HCT116 (cell line): ENCODE measurements around the gene PPP1R11. TPM values are rescaled to one million over a fixed set of nuclear protein-coding genes. Genes with fewer than 3 reads are reported as not detected.

ENCODE experiments used
- ATAC-seq: fragments of 200-7000 bp; cut with Tn5 transposase; 2 replicates; pipeline ENCODE4 v1.9.1; 2020; ENCODE audit warnings: mild to moderate bottlenecking, moderate library complexity
- BruUV-seq: library from RNA; stranded (reverse); fragments of 400-500 nt; replicated peaks from 2 replicates; lab custom pipeline; 2021; lab: Mats Ljungman, UMichigan
- CTCF ChIA-PET: fragments of 300-600 bp; sonication (Branson Sonifier 250); formaldehyde crosslinking; loops from one replicate; lab custom pipeline; 2021; ENCODE audit warnings: antibody characterized with exemption; lab: Charles Lee
- POLR2A ChIA-PET: fragments of 300-600, 350-600 bp; sonication (Branson Sonifier 250); formaldehyde crosslinking; loops from one replicate; lab custom pipeline; 2021; ENCODE audit warnings: antibody characterized with exemption; lab: Charles Lee
- RAD21 ChIA-PET, 2 experiments: fragments of 300-600 bp; sonication (Branson Sonifier 250); formaldehyde crosslinking; loops; one replicate each; lab custom pipeline; 2023; ENCODE audit warnings: low total read pairs in 2 of 2; ENCODE audit not compliant: uncharacterized antibody in 2 of 2, unreplicated experiment in 2 of 2, low non-redundant PET in 1 of 2; lab: Charles Lee
- DNase-seq: peaks from one replicate; pipeline ENCODE4 v3.0.0-alpha.2; 2010; ENCODE audit warnings: low read depth, low spot score
- H2AFZ ChIP-seq: fragments of 200-600 bp; shearing (Covaris generic), sonication (generic); 2 replicates; pipeline ENCODE4 v1.6.1; 2017; ENCODE audit warnings: low read depth, mixed run types, mixed read lengths, antibody characterized with exemption, low read length; ENCODE audit not compliant: poor library complexity, severe bottlenecking
- H3K27ac ChIP-seq: 2 replicates; pipeline ENCODE4 v1.5.1; 2012; ENCODE audit warnings: low read depth, low read length
- H3K27me3 ChIP-seq: fragments of 200-600 bp; sonication (generic); 2 replicates; pipeline ENCODE4 v1.6.1; 2016; ENCODE audit warnings: mixed run types, low read length, mixed read lengths; ENCODE audit not compliant: insufficient read depth
- H3K36me3 ChIP-seq, 2 experiments: fragments of 200-500 bp in 1 of 2; fragments of 200-600 bp in 1 of 2; sonication (Bioruptor generic) in 1 of 2; sonication (generic) in 1 of 2; 2 replicates each; pipeline versions ENCODE4 v1.5.1 to v1.6.1; 2014 to 2016; ENCODE audit warnings: low read length in 2 of 2, inconsistent platforms in 1 of 2, mixed read lengths in 1 of 2, mixed run types in 1 of 2; ENCODE audit not compliant: insufficient read depth in 2 of 2, control insufficient read depth in 1 of 2
- H3K4me1 ChIP-seq, 2 experiments: fragments of 200-600 bp in 1 of 2; sonication (generic) in 1 of 2; 2 replicates each; pipeline versions ENCODE4 v1.5.1 to v1.6.1; 2012 to 2017; ENCODE audit warnings: low read length in 2 of 2, inconsistent platforms in 1 of 2, mild to moderate bottlenecking in 1 of 2, mixed read lengths in 1 of 2, mixed run types in 1 of 2, moderate library complexity in 1 of 2; ENCODE audit not compliant: insufficient read depth in 2 of 2, control insufficient read depth in 1 of 2
- H3K4me2 ChIP-seq: fragments of 200-600 bp; sonication (generic); 2 replicates; pipeline ENCODE4 v1.6.1; 2017; ENCODE audit warnings: mixed run types, low read length, mixed read lengths
- H3K4me3 ChIP-seq, 2 experiments: fragments of 200-600 bp in 1 of 2; sonication (generic) in 1 of 2; replicated peaks in 1 of 2; 2 replicates each; pipeline ENCODE4 v1.5.1; 2011 to 2016; ENCODE audit warnings: low read length in 2 of 2, control low read depth in 1 of 2, low read depth in 1 of 2, mild to moderate bottlenecking in 1 of 2, mixed read lengths in 1 of 2, mixed run types in 1 of 2
- H3K79me2 ChIP-seq: fragments of 200-600 bp; sonication (generic); 2 replicates; pipeline ENCODE4 v1.6.1; 2017; ENCODE audit warnings: mild to moderate bottlenecking, mixed run types, low read length, moderate library complexity, mixed read lengths; ENCODE audit not compliant: insufficient read depth
- H3K9ac ChIP-seq: fragments of 200-600 bp; sonication (generic); 2 replicates; pipeline ENCODE4 v1.6.1; 2016; ENCODE audit warnings: low read length, mixed read lengths
- H3K9me2 ChIP-seq: fragments of 200-600 bp; sonication (generic), shearing (Covaris generic); 2 replicates; pipeline ENCODE4 v1.6.1; 2017; ENCODE audit warnings: mixed run types, mild to moderate bottlenecking, moderate library complexity; ENCODE audit not compliant: insufficient read depth
- H3K9me3 ChIP-seq, 2 experiments: fragments of 200-500 bp in 1 of 2; fragments of 200-600 bp in 1 of 2; sonication (Bioruptor generic) in 1 of 2; sonication (generic) in 1 of 2; 2 replicates each; pipeline ENCODE4 v1.6.1; 2014 to 2017; ENCODE audit warnings: low read length in 2 of 2, mixed read lengths in 2 of 2, inconsistent platforms in 1 of 2, low read depth in 1 of 2, mild to moderate bottlenecking in 1 of 2, mixed run types in 1 of 2, moderate library complexity in 1 of 2; ENCODE audit not compliant: control insufficient read depth in 1 of 2, insufficient read depth in 1 of 2
- H4K20me1 ChIP-seq: fragments of 200-600 bp; sonication (generic), shearing (Covaris generic); 2 replicates; pipeline ENCODE4 v1.6.1; 2017; ENCODE audit warnings: mixed run types, mild to moderate bottlenecking, moderate library complexity; ENCODE audit not compliant: insufficient read depth
- CBX3 ChIP-seq: IDR thresholded peaks from 2 replicates; pipeline ENCODE4 v1.6.1; 2012; ENCODE audit warnings: low read depth
- CEBPB ChIP-seq: IDR thresholded peaks from 2 replicates; pipeline ENCODE4 v1.6.1; 2012; ENCODE audit warnings: low read depth
- EGR1 ChIP-seq: IDR thresholded peaks from 2 replicates; pipeline ENCODE4 v1.6.1; 2012; ENCODE audit warnings: low read depth
- ELF1 ChIP-seq: IDR thresholded peaks from 2 replicates; pipeline ENCODE4 v1.6.1; 2012; ENCODE audit warnings: low read depth, borderline replicate concordance
- EZH2phosphoT487 ChIP-seq: fragments of 200-600 bp; IDR thresholded peaks from 2 replicates; pipeline ENCODE4 v1.6.1; 2018; ENCODE audit warnings: antibody characterized with exemption, borderline replicate concordance
- JUND ChIP-seq: IDR thresholded peaks from 2 replicates; pipeline ENCODE4 v1.6.1; 2012
- POLR2A ChIP-seq: IDR thresholded peaks from 2 replicates; pipeline ENCODE4 v1.7.0; 2011; ENCODE audit warnings: borderline replicate concordance; ENCODE audit not compliant: insufficient read depth, insufficient read length; ENCODE audit errors: extremely low read depth
- POLR2AphosphoS5 ChIP-seq: IDR thresholded peaks from 2 replicates; pipeline ENCODE4 v1.6.1; 2011; ENCODE audit warnings: mild to moderate bottlenecking, low read depth, low read length, moderate library complexity
- RAD21 ChIP-seq: IDR thresholded peaks from 2 replicates; pipeline ENCODE4 v1.6.1; 2012; ENCODE audit warnings: low read depth, mild to moderate bottlenecking
- SIN3A ChIP-seq: IDR thresholded peaks from 2 replicates; pipeline ENCODE4 v1.6.1; 2012; ENCODE audit warnings: low read depth
- SRF ChIP-seq: IDR thresholded peaks from 2 replicates; pipeline ENCODE4 v1.6.1; 2012; ENCODE audit warnings: low read depth
- TCF7L2 ChIP-seq: IDR thresholded peaks from 2 replicates; pipeline ENCODE4 v1.7.0; 2011; ENCODE audit warnings: borderline replicate concordance, inconsistent platforms; ENCODE audit not compliant: insufficient read depth, insufficient read length; ENCODE audit errors: extremely low read depth
- YY1 ChIP-seq: IDR thresholded peaks from 2 replicates; pipeline ENCODE4 v1.6.1; 2011; ENCODE audit warnings: low read length, low read depth, moderate library complexity, mild to moderate bottlenecking; ENCODE audit not compliant: insufficient replicate concordance; ENCODE audit errors: extremely low read depth
- ZFX ChIP-seq: fragments of 450-650 bp; IDR thresholded peaks from 2 replicates; pipeline ENCODE4 v1.6.1; 2017
- ZNF274 ChIP-seq: fragments of 200-500 bp; sonication (Bioruptor generic); IDR thresholded peaks from 2 replicates; pipeline ENCODE4 v1.6.1; 2014; ENCODE audit warnings: mild to moderate bottlenecking, low read depth, low read length, inconsistent platforms
- intact Hi-C: fragments of 100-400 bp; cut with micrococcal nuclease; formaldehyde crosslinking; loops from 2 replicates; pipeline ENCODE4 v1.10.0; 2022
- total RNA-seq: library from RNA; stranded (reverse); gene quantifications from one replicate; pipeline ENCODE4 v1.2.1, GENCODE V29; 2021; ENCODE audit not compliant: unreplicated experiment
- TF ChIP-seq, protein P1 (sequence below): IDR thresholded peaks from 2 replicates; pipeline ENCODE4 v1.6.1; 2011; ENCODE audit warnings: mild to moderate bottlenecking, low read length, moderate library complexity; ENCODE audit not compliant: insufficient replicate concordance; ENCODE audit errors: extremely low read depth
- TF ChIP-seq, protein P2 (sequence below): IDR thresholded peaks from 2 replicates; pipeline ENCODE4 v1.6.1; 2012
- TF ChIP-seq, protein P3 (sequence below): IDR thresholded peaks from 2 replicates; pipeline ENCODE4 v1.6.1; 2012; ENCODE audit warnings: low read depth
- TF ChIP-seq, protein P4 (sequence below): IDR thresholded peaks from 2 replicates; pipeline ENCODE4 v1.6.1; 2012

Gene PPP1R11
- total RNA-seq, 1 experiment from 2014 or later = 29.3 TPM

DNA sequence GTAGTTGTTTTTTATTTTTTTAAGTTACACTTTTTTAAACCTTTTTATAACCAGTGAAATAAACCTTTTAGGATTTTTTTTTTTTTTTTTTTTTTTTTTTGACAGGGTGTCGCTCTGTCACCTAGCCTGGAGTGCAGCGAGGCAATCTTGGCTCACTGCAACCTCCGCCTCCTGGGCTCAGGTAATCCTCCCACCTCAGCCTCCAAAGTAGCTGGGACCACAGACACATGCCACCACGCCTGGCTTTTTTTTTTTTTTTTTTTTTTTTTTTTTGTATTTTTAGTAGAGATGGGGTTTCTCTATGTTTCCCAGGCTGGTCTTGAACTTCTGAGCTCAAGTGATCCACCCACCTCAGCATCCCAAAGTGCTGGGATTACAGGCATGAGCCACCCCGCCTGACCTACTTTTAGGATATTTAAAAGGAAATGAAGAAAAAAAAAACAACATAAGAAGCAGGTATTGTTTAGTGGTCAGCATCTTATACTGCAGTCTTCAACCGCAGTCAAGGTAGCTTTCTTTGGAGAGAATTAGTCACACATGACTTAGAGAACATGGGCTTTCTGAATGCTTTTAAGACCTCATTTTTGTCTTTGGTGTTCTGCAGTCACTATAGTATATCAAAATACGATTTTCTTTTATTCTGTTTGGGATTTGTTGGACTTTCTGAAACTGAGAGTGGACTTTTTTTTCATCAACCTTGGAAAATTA, 4.4 kb upstream of the PPP1R11 start:
- Histone ChIP-seq H3K27me3 (no peaks in the 10 kb centered on the region), H3K4me3 (peak overlapping the region; percentile 93 to 100), H3K9me2 (no peaks in the 10 kb centered on the region), H3K36me3 (peaks cover 0 to 13% of the 10 kb centered on the region in 2 experiments; a peak in 3 of 4 replicates), H3K79me2 (peaks cover 45% of the 10 kb centered on the region), H3K27ac (no peak overlapping the region), H2AFZ (no peak overlapping the region), H3K4me2 (peak overlapping the region; percentile 96), H3K9me3 (no peaks in the 10 kb centered on the region), H4K20me1 (no peaks in the 10 kb centered on the region), H3K4me1 (peaks cover 14 to 24% of the 10 kb centered on the region in 2 experiments; a peak in 3 of 4 replicates), H3K9ac (no peak overlapping the region)
- BruUV-seq = no TSS peak
- ChIA-PET RAD21 (interaction anchor here in 1 of 2 experiments (1.3 kb wide), 1 partner anchor 39 kb away, joined by 4 read pairs; no protein-coding TSS in a partner anchor), CTCF (no interaction called here), POLR2A (interaction anchor here (2.3 kb wide), 1 partner anchor 39 kb away, joined by 6 read pairs; no protein-coding TSS in a partner anchor)
- TF ChIP-seq TCF7L2 = no peak
- no peak for TF ChIP-seq SIN3A
- TF ChIP-seq, protein P1, sequence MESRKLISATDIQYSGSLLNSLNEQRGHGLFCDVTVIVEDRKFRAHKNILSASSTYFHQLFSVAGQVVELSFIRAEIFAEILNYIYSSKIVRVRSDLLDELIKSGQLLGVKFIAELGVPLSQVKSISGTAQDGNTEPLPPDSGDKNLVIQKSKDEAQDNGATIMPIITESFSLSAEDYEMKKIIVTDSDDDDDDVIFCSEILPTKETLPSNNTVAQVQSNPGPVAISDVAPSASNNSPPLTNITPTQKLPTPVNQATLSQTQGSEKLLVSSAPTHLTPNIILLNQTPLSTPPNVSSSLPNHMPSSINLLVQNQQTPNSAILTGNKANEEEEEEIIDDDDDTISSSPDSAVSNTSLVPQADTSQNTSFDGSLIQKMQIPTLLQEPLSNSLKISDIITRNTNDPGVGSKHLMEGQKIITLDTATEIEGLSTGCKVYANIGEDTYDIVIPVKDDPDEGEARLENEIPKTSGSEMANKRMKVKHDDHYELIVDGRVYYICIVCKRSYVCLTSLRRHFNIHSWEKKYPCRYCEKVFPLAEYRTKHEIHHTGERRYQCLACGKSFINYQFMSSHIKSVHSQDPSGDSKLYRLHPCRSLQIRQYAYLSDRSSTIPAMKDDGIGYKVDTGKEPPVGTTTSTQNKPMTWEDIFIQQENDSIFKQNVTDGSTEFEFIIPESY = no peak
- TF ChIP-seq ZFX = no peak
- TF ChIP-seq EZH2phosphoT487 = no peak
- no peak for TF ChIP-seq ZNF274
- no peak for TF ChIP-seq POLR2AphosphoS5
- TF ChIP-seq YY1 = no peak
- no peak for TF ChIP-seq RAD21
- no peak for TF ChIP-seq EGR1
- TF ChIP-seq, protein P2, sequence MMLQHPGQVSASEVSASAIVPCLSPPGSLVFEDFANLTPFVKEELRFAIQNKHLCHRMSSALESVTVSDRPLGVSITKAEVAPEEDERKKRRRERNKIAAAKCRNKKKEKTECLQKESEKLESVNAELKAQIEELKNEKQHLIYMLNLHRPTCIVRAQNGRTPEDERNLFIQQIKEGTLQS = no peak
- no peak for TF ChIP-seq POLR2A
- no peak for TF ChIP-seq SRF
- no peak for TF ChIP-seq CEBPB
- TF ChIP-seq, protein P3, sequence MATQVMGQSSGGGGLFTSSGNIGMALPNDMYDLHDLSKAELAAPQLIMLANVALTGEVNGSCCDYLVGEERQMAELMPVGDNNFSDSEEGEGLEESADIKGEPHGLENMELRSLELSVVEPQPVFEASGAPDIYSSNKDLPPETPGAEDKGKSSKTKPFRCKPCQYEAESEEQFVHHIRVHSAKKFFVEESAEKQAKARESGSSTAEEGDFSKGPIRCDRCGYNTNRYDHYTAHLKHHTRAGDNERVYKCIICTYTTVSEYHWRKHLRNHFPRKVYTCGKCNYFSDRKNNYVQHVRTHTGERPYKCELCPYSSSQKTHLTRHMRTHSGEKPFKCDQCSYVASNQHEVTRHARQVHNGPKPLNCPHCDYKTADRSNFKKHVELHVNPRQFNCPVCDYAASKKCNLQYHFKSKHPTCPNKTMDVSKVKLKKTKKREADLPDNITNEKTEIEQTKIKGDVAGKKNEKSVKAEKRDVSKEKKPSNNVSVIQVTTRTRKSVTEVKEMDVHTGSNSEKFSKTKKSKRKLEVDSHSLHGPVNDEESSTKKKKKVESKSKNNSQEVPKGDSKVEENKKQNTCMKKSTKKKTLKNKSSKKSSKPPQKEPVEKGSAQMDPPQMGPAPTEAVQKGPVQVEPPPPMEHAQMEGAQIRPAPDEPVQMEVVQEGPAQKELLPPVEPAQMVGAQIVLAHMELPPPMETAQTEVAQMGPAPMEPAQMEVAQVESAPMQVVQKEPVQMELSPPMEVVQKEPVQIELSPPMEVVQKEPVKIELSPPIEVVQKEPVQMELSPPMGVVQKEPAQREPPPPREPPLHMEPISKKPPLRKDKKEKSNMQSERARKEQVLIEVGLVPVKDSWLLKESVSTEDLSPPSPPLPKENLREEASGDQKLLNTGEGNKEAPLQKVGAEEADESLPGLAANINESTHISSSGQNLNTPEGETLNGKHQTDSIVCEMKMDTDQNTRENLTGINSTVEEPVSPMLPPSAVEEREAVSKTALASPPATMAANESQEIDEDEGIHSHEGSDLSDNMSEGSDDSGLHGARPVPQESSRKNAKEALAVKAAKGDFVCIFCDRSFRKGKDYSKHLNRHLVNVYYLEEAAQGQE = no peak
- no peak for TF ChIP-seq JUND
- no peak for TF ChIP-seq CBX3
- TF ChIP-seq, protein P4, sequence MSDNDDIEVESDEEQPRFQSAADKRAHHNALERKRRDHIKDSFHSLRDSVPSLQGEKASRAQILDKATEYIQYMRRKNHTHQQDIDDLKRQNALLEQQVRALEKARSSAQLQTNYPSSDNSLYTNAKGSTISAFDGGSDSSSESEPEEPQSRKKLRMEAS = no peak
- no peak for TF ChIP-seq ELF1
- no peak for DNase-seq
- no peak for ATAC-seq
- intact Hi-C loops = no loop called here
